Measurements from ENCODE around the gene ZNF432. TPM values are rescaled to one million over a fixed set of nuclear protein-coding genes. Genes with fewer than 3 reads are reported as not detected.

Gene ZNF432
- total RNA-seq, 1 donor from 2014 or later: 22.9 TPM

- no peaks in the 10 kb centered on the region for H3K27me3 ChIP-seq (ENCODE audit: insufficient read depth, low read length)
- H3K4me1 ChIP-seq (ENCODE audit: insufficient read depth, low read length): no peaks in the 10 kb centered on the region
- H3K4me3 ChIP-seq (ENCODE audit: insufficient read depth, low read depth, low read length): no peak overlapping the region
- DNase-seq (ENCODE audit: low read depth): peak; percentile 1
- H2AFZ ChIP-seq (ENCODE audit: low read depth, low read length): no peak overlapping the region
- H3K27me3 Mint-ChIP-seq (ENCODE audit: low read depth, unreplicated experiment): no peaks in the 10 kb centered on the region
- peaks cover 77% of the 10 kb centered on the region for H3K36me3 Mint-ChIP-seq (ENCODE audit: low read depth, unreplicated experiment)
- no peak overlapping the region for H3K27ac Mint-ChIP-seq (ENCODE audit: unreplicated experiment)
- no peaks in the 10 kb centered on the region for H3K4me1 Mint-ChIP-seq (ENCODE audit: low read depth, unreplicated experiment)
- H3K9me3 ChIP-seq (ENCODE audit: insufficient read depth, low read depth, low read length): peaks cover 45% of the 10 kb centered on the region
- no peaks in the 10 kb centered on the region for H3K79me2 ChIP-seq (ENCODE audit: insufficient read depth, low read length)
- FAIRE-seq: peak; percentile 54
- H3K9ac ChIP-seq (ENCODE audit: low read length): no peak overlapping the region
- H4K20me1 ChIP-seq (ENCODE audit: insufficient read depth, low read length): no peaks in the 10 kb centered on the region
- H3K4me2 ChIP-seq (ENCODE audit: low read length): no peak overlapping the region
- no peak overlapping the region for H3K4me3 Mint-ChIP-seq (ENCODE audit: unreplicated experiment)
- no peak for TF ChIP-seq EZH2 (IDR thresholded peaks at IDR 0.05; ENCODE audit: insufficient read depth, low read length)
- TF ChIP-seq CTCF (IDR thresholded peaks at IDR 0.05; ENCODE audit: insufficient read depth, low read depth, low read length): no peak
- peaks cover 81% of the 10 kb centered on the region for H3K9me3 Mint-ChIP-seq (ENCODE audit: unreplicated experiment)
- peaks cover 24% of the 10 kb centered on the region for H3K36me3 ChIP-seq (ENCODE audit: insufficient read depth, low read length)
- H3K27ac ChIP-seq (ENCODE audit: low read depth, low read length): no peak overlapping the region
Observed at GRCh38 chr19:51994048-51994644, 54.5 kb downstream of the ZNF432 start.

- no peak overlapping the region for H3K4me2 ChIP-seq (ENCODE audit: low read length)
- peaks cover 48% of the 10 kb centered on the region for H3K9me3 ChIP-seq (ENCODE audit: insufficient read depth, low read depth, low read length)
- H3K27me3 ChIP-seq (ENCODE audit: insufficient read depth, low read length): no peaks in the 10 kb centered on the region
- H4K20me1 ChIP-seq (ENCODE audit: insufficient read depth, low read length): no peaks in the 10 kb centered on the region
- FAIRE-seq (no peak), DNase-seq (ENCODE audit: low read depth) (no peak)
- Mint-ChIP-seq H3K27me3 (ENCODE audit: low read depth, unreplicated experiment) (no peaks in the 10 kb centered on the region), H3K36me3 (ENCODE audit: low read depth, unreplicated experiment) (peaks cover 76% of the 10 kb centered on the region), H3K9me3 (ENCODE audit: unreplicated experiment) (peaks cover 80% of the 10 kb centered on the region), H3K27ac (ENCODE audit: unreplicated experiment) (no peak overlapping the region), H3K4me3 (ENCODE audit: unreplicated experiment) (no peak overlapping the region), H3K4me1 (ENCODE audit: low read depth, unreplicated experiment) (no peaks in the 10 kb centered on the region)
- H2AFZ ChIP-seq (ENCODE audit: low read depth, low read length): no peak overlapping the region
- no peaks in the 10 kb centered on the region for H3K4me1 ChIP-seq (ENCODE audit: insufficient read depth, low read length)
- no peaks in the 10 kb centered on the region for H3K79me2 ChIP-seq (ENCODE audit: insufficient read depth, low read length)
- no peak overlapping the region for H3K27ac ChIP-seq (ENCODE audit: low read depth, low read length)
- no peak overlapping the region for H3K4me3 ChIP-seq (ENCODE audit: insufficient read depth, low read depth, low read length)
- no peak overlapping the region for H3K9ac ChIP-seq (ENCODE audit: low read length)
- TF ChIP-seq CTCF (IDR thresholded peaks at IDR 0.05; ENCODE audit: insufficient read depth, low read depth, low read length) (no peak), EZH2 (IDR thresholded peaks at IDR 0.05; ENCODE audit: insufficient read depth, low read length) (no peak)
- H3K36me3 ChIP-seq (ENCODE audit: insufficient read depth, low read length): peaks cover 21% of the 10 kb centered on the region
Observed at GRCh38 chr19:51993422-51993821, 55.2 kb downstream of the ZNF432 start.
